M059J (cell line): ENCODE measurements around the gene PTPRN2. TPM values are rescaled to one million over a fixed set of nuclear protein-coding genes. Genes with fewer than 3 reads are reported as not detected.
"Not testable (repeated sequence)": the region's sequence is repeated elsewhere in the genome, so short reads cannot be mapped to it uniquely, and the experiment has no call there.

Experiments used
- DNase-seq: peaks from one replicate; pipeline ENCODE4 v3.0.0-alpha.2; 2012; ENCODE audit warnings: low read depth
- total RNA-seq: library from RNA; depleted of rRNA; stranded (reverse); fragments of >200 nt; shearing (Covaris generic); gene quantifications from 2 replicates; pipeline ENCODE4 v1.2.3, GENCODE V29; 2014

Gene PTPRN2
- total RNA-seq, 1 experiment from 2014 or later = 2.3 TPM

- not testable (repeated sequence) for DNase-seq
These were observed 654.1 kb downstream of the PTPRN2 start for GRCh38 chr7:157933219-157934155.

GRCh38 chr7:157932498-157933218 lies 655.0 kb downstream of the PTPRN2 start:
- peak; percentile 29 for DNase-seq

DNA sequence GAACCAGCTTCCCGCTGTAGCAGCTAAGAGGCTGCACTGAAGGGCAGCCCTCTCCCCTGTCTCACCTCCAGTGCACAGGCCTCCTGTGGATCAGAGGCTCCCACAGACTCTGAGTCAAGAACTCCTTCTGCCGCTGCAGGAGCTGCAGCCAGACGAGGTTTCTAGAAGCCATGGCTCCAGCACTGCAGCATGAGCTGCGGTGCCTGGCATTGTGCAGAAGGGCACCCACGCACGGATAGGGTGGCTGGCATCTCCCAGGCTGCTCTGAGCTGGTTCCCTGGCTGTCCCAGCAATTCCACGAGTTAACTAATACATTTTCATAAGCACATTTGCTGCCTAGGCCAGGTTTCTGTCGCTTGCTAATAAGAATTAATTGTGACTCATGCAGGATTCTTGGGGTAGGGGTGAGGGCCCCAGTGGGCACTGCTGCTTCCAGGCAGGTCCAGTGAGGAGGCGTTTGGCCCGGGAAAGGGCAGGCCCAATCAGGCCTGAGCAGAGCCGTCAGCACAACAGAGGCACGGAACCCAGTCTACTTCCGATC lies 656.6 kb downstream of the PTPRN2 start:
- no peak for DNase-seq

DNA sequence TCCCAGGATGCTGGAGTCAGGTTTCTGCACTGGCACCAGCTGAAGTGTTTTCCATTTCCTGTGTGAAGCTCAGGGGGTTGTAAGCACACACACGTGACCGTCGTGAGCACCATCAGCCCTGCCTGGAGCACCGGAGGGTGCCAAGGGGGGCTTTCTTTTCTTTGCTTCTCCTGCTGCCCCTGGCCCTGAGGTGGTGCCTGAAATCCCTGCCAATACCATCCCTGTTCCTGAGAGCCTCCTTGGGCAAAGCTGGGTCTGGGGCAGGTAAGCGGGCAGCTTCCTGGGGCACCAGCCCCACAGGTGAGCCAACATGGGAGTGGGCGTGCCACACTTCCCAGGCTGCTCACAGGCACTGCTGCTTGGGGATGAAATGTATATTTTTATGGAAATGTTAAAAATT lies 657.2 kb downstream of the PTPRN2 start:
- DNase-seq = no peak

DNA sequence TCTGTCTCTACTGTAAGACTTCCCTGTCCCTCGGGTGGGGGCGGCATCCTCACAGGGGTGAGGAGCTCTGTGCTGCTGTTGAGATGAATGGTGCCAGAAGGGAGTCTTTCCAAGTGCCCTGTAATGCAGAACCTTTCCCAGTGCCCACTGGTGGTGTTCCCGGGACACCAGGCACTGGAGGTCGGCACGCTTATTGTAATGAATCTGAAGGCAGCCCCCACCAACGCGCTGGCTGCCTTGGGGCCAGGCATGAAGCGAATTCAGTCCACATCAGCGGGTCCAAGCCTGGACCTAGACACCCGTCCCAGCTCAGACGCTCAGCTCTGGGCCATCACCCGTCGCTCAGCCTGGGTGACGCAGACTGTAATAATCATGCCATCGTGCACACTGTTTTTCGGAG lies 658.0 kb downstream of the PTPRN2 start:
- no peak for DNase-seq

GRCh38 chr7:157928808-157929425 lies 658.7 kb downstream of the PTPRN2 start:
- DNase-seq = no peak

DNA sequence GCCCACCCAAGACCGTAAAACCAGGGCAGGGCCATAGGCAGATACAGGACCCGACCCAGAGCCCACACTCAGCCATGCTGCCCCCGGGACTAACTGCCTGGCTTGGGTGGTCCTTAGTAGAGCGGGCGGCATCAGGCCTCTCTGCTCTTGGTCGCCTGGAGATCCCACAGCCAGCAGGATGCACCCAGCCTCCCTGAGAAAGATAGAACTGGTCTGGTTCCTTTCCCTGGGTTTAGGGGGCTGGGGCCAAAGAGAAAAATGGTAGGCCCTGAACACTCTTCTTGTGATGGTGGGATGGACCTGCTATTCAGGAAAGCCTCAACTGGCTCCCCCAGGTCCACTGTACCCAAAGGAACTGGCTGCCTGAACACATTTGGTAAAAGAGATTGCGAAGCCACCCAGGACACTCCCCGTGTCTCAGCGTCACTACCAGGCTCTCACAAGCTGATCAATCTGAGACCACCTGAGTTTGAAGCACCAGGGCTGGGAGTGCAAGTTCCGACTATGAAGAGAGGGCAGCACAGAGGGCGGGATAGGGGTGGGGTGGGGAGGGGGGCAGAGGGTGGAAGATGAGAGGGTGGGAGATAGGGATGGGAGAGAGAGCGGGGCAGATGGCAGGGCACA lies 659.3 kb downstream of the PTPRN2 start:
- DNase-seq = no peak

DNA sequence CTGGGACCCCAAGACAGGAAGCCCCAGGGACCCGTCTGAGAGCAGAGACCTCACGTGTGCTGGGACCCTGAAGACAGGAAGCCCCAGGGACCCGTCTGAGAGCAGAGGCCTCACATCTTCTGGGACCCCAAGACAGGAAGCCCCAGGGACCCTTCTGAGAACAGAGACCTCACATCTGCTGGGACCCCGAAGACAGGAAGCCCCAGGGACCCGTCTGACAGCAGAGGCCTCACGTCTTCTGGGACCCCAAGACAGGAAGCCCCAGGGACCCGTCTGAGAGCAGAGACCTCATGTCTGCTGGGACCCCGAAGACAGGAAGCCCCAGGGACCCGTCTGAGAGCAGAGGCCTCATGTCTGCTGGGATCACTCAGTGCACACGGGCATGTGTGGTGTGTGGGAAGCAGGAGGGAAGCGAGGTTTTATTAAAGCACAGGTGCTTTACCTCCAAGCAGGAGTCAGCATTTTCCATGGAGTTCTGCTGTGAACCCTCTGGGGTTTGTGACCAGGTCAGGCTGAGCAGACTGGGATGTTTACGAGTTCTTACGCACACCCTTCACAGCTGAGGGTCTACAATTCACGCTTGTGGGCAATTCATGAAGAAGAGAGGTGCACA lies 660.2 kb downstream of the PTPRN2 start:
- no peak for DNase-seq

DNA sequence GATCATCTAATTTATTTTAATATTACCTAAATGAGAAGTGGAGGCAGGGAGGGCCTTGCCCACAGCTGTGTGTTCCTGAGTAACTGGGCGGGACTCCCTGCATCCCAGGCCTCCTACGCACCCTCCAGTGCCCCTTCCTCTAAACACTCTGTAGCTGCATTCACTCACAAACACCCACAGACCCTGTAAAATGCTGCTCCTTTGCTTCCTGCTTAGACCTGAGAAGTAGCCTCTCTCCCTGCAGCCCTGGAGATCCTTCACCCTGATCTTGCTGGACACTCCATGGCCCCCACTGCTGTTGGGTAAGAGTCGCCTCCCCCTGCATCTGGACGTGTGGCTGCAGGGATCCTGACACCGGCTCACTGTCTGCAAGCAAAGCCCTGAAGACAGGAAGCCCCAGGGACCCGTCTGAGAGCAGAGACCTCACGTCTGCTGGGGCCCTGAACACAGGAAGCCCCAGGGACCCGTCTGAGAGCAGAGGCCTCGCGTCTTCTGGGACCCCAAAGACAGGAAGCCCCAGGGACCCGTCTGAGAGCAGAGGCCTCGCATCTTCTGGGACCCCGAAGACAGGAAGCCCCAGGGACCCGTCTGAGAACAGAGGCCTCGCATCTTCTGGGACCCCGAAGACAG lies 661.0 kb downstream of the PTPRN2 start:
- DNase-seq = no peak

DNA sequence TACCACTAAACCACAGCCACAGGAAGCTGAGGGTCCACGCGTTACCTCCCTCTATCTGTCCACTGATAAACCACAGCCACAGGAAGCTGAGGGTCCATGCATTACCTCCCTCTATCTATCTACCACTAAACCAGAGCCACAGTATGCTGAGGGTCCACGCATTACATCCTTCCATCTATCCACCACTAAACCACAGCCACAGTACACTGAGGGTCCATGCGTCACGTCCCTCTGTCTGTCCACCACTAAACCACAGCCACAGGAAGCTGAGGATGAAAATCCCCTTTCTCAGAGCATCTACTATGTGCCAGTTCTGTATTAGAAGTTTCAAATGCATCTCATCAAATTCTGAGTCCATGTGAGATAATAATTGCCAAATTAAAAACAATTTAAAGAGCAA lies 661.5 kb downstream of the PTPRN2 start:
- no peak for DNase-seq

DNA sequence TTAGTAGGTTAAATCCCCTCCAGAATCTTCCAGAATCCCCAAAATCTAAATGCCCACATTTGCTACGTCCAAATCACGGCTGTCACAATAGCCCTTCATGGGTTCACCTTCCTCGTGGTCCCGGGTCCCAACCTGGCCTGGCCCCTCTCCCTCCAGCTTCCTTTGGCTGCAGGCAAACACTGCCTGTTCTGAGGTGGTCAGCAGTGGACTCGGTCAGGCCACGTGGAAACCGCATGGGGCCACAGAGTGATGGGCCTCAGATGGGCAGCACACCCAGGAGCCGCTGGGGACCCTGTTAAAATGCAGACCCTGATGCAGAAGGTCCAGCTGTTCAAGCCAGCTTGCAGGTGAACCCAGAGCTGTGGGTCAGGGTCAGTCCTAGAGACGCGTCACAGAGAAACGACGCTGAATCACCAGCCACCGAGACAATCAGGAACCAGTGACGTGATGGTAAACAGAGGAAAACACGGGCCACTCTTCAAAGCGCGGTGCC lies 662.2 kb downstream of the PTPRN2 start:
- no peak for DNase-seq

- DNase-seq = no peak
These were observed 663.6 kb downstream of the PTPRN2 start for GRCh38 chr7:157923903-157924630.

DNA sequence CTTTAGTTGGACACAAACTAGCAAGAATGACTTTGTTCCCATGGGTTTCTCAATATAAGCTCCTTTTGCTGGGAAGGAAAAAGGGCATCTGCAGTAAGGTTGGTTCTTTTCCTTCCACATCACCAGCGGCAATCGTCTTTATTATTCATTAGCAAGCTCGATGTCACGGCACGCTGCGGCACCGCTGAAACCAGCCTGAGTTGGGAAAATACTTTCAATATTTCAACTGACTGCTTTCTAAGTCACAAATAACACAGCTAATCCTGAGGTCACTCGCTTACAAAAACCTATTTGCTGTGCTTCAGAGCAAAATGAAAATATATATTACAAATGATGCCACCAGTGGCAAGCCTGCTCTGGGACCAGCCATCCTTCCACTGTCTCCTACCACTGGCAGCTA lies 665.0 kb downstream of the PTPRN2 start:
- no peak for DNase-seq

GRCh38 chr7:157918326-157919080 lies 669.1 kb downstream of the PTPRN2 start:
- no peak for DNase-seq

GRCh38 chr7:157916946-157917640 lies 670.5 kb downstream of the PTPRN2 start:
- DNase-seq = no peak

DNA sequence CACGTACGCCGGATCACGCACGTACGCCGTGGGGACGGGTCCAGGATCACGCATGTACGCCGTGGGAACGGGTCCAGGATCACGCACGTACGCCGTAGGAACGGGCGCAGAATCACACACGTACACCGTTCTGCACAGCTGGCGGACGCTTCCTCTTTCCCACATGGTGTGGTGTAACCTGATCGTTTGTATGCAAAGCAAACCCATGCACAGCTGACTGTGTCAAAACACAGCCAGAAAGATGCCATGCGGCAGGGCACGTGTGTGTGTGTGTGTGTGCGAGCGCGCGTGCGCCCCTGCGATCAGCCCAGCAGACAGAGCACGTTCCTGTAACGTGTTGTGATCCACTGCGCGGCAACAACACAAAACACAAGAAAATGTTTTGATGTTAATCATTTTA lies 677.2 kb downstream of the PTPRN2 start:
- DNase-seq = no peak

DNA sequence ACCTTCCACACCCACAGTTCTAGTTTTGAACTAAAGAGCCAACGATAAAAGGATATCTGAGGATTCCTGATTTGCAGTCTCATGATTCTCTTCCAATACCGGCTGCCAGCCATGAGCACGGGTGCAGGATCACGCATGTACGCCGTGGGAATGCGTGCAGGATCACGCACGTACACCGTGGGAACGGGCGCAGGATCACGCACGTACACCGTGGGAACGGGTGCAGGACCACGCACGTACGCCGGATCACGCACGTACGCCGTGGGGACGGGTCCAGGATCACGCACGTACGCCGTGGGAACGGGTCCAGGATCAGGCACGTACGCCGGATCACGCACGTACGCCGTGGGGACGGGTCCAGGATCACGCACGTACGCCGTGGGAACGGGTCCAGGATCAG lies 677.6 kb downstream of the PTPRN2 start:
- DNase-seq = not testable (repeated sequence)

DNA sequence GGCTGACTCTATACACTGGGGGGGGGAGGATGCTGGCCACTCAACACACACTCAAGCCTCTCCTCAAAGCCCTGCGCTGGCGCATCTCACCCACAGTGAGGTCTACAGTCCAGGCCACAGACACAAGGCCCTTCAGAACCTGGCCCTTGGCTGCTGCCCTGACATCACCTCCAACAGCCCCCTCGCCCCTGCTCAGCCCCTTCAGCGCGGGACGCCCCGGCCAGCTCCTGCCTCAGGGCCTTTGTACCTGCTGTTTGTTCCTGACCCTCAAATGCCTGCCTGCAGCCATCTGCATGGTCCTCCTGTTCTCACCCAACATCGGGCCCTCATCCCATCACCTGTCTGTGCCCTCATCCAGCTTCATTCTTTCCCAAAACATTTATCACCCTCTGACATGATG lies 678.3 kb downstream of the PTPRN2 start:
- DNase-seq = no peak
